Measurements from ENCODE around the gene CS. TPM values are rescaled to one million over a fixed set of nuclear protein-coding genes. Genes with fewer than 3 reads are reported as not detected.

The CS gene
- total and polyA plus RNA-seq, 7 donors = 194 to 601 (median 317) TPM

GRCh38 chr12:56253091-56253490 lies 47.0 kb downstream of the CS start:
- no peak overlapping the region for H3K27ac ChIP-seq
- H3K9me3 ChIP-seq = no peaks in the 10 kb centered on the region
- ATAC-seq (no peak), DNase-seq (no peak)
- no peak overlapping the region for H3K4me3 ChIP-seq
- intact Hi-C loops (cut with DNase I) = loop anchor here in 1 of 2 donors (5.0 kb wide), 1 partner anchor 344 kb away; no protein-coding TSS in a partner anchor
- no peak for TF ChIP-seq CTCF (IDR thresholded peaks at IDR 0.05)
- peaks cover 15 to 89% of the 10 kb centered on the region in 2 donors for H3K36me3 ChIP-seq (ENCODE audit: insufficient read depth in 1 of 2, low read depth in 1 of 2)
- peaks cover 24% of the 10 kb centered on the region for H3K4me1 ChIP-seq
- 89 to 96% (median 94%) methylated on average over 11 of the region's 11 CpGs for WGBS, 3 donors
- no peaks in the 10 kb centered on the region for H3K27me3 ChIP-seq (ENCODE audit: insufficient read depth in 3 of 3, low read length in 2 of 3)

- ATAC-seq = no peak
- H3K4me1 ChIP-seq = peaks cover 24% of the 10 kb centered on the region
- WGBS, 3 donors = 92 to 98% (median 92%) methylated on average over 3 of the region's 3 CpGs
- no peaks in the 10 kb centered on the region for H3K9me3 ChIP-seq
- TF ChIP-seq CTCF (IDR thresholded peaks at IDR 0.05) = no peak
- no peak overlapping the region for H3K27ac ChIP-seq
- DNase-seq = no peak
- H3K4me3 ChIP-seq = no peak overlapping the region
- H3K27me3 ChIP-seq (ENCODE audit: insufficient read depth in 3 of 3, low read length in 2 of 3) = no peaks in the 10 kb centered on the region
- intact Hi-C loops (cut with DNase I) = loop anchor here in 1 of 2 donors (5.0 kb wide), 1 partner anchor 345 kb away; no protein-coding TSS in a partner anchor
- peaks cover 18 to 94% of the 10 kb centered on the region in 2 donors for H3K36me3 ChIP-seq (ENCODE audit: insufficient read depth in 1 of 2, low read depth in 1 of 2)
Observed at GRCh38 chr12:56252649-56253048, 47.5 kb downstream of the CS start.

- no peak for TF ChIP-seq CTCF (IDR thresholded peaks at IDR 0.05)
- H3K4me1 ChIP-seq = no peaks in the 10 kb centered on the region
- peak in 1 of 4 donors; percentile 4 for ATAC-seq
- peaks cover 15 to 100% of the 10 kb centered on the region in 2 donors for H3K36me3 ChIP-seq (ENCODE audit: insufficient read depth in 1 of 2, low read depth in 1 of 2)
- no peak overlapping the region for H3K4me3 ChIP-seq
- no peaks in the 10 kb centered on the region for H3K27me3 ChIP-seq (ENCODE audit: insufficient read depth in 3 of 3, low read length in 2 of 3)
- no peak overlapping the region for H3K27ac ChIP-seq
- 82 to 92% (median 89%) methylated on average over 8 of the region's 8 CpGs for WGBS, 3 donors
- no peaks in the 10 kb centered on the region for H3K9me3 ChIP-seq
- DNase-seq = no peak
- intact Hi-C loops (cut with DNase I) = no loop called here
Observed at GRCh38 chr12:56248711-56249110, 51.4 kb downstream of the CS start.

GRCh38 chr12:56247923-56248322 lies 52.2 kb downstream of the CS start:
- Histone ChIP-seq H3K4me3 (no peak overlapping the region), H3K4me1 (no peaks in the 10 kb centered on the region), H3K36me3 (ENCODE audit: insufficient read depth in 1 of 2, low read depth in 1 of 2) (peaks cover 15 to 100% of the 10 kb centered on the region in 2 donors), H3K27ac (no peak overlapping the region), H3K27me3 (ENCODE audit: insufficient read depth in 3 of 3, low read length in 2 of 3) (no peaks in the 10 kb centered on the region), H3K9me3 (no peaks in the 10 kb centered on the region)
- 89 to 92% (median 91%) methylated on average over 15 to 16 of the region's 16 CpGs for WGBS, 3 donors
- TF ChIP-seq CTCF (IDR thresholded peaks at IDR 0.05) = no peak
- ATAC-seq (peak in 1 of 4 donors; percentile 18), DNase-seq (no peak)
- intact Hi-C loops (cut with DNase I) = no loop called here

GRCh38 chr12:56244494-56244893 lies 55.6 kb downstream of the CS start:
- no peak for ATAC-seq
- Histone ChIP-seq H3K4me1 (no peaks in the 10 kb centered on the region), H3K27me3 (ENCODE audit: insufficient read depth in 3 of 3, low read length in 2 of 3) (no peaks in the 10 kb centered on the region), H3K36me3 (ENCODE audit: insufficient read depth in 1 of 2, low read depth in 1 of 2) (peaks cover 18 to 100% of the 10 kb centered on the region in 2 donors), H3K9me3 (no peaks in the 10 kb centered on the region), H3K4me3 (no peak overlapping the region), H3K27ac (no peak overlapping the region)
- TF ChIP-seq CTCF (IDR thresholded peaks at IDR 0.05) = no peak
- whole genome bisulfite sequencing, 3 donors = 89 to 93% (median 92%) methylated on average over 14 of the region's 14 CpGs
- no peak for DNase-seq
- intact Hi-C loops (cut with DNase I) = no loop called here
